ENCODE data around the gene TMPRSS3. TPM values are rescaled to one million over a fixed set of nuclear protein-coding genes. Genes with fewer than 3 reads are reported as not detected.

The TMPRSS3 gene
- polyA plus RNA-seq, 1 experiment = not detected

GRCh38 chr21:42374864-42375499 lies 20.9 kb downstream of the TMPRSS3 start:
- Histone ChIP-seq H3K9me3 (ENCODE audit: control insufficient read depth, insufficient read depth, low read length) (no peaks in the 10 kb centered on the region), H3K4me3 (ENCODE audit: low read depth, low read length) (no peak overlapping the region), H3K27me3 (ENCODE audit: control insufficient read depth, insufficient read depth, low read length) (no peaks in the 10 kb centered on the region), H3K27ac (ENCODE audit: low read depth, low read length) (no peak overlapping the region)
- ChIA-PET POLR2A (interaction anchor here (0.7 kb wide), 1 partner anchor 60 kb away, joined by 10 read pairs; no protein-coding TSS in a partner anchor), CTCF (no interaction called here)
- TF ChIP-seq CTCF (IDR thresholded peaks at IDR 0.05; ENCODE audit: low read depth, low read length) = no peak
- DNase-seq (ENCODE audit: low read depth, low spot score) = no peak

DNA sequence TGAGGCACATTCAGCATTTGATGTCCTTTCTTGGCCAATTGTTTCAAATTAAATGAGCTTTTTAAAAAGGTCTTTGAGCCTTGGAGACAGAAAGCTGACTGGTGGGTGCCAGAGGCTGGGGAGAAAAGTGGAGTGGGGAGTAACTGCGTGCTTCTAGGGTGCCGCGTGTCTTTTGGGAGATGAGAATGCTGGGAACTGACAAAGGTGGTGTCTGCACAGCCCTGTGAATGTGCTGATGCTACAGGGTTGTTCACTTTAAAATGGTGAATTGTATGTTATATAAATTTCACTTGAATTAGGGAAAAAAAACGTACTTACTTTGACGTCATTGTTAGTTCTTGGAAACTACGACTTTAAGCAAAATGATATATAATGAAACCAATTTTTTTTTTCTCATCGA lies 21.4 kb downstream of the TMPRSS3 start:
- Histone ChIP-seq H3K9me3 (ENCODE audit: control insufficient read depth, insufficient read depth, low read length) (no peaks in the 10 kb centered on the region), H3K27ac (ENCODE audit: low read depth, low read length) (no peak overlapping the region), H3K4me3 (ENCODE audit: low read depth, low read length) (no peak overlapping the region), H3K27me3 (ENCODE audit: control insufficient read depth, insufficient read depth, low read length) (no peaks in the 10 kb centered on the region)
- ChIA-PET CTCF (no interaction called here), POLR2A (no interaction called here)
- DNase-seq (ENCODE audit: low read depth, low spot score) = no peak
- TF ChIP-seq CTCF (IDR thresholded peaks at IDR 0.05; ENCODE audit: low read depth, low read length) = no peak

- no peak overlapping the region for H3K4me3 ChIP-seq (ENCODE audit: low read depth, low read length)
- POLR2A ChIA-PET = no interaction called here
- no peak for DNase-seq (ENCODE audit: low read depth, low spot score)
- no peaks in the 10 kb centered on the region for H3K27me3 ChIP-seq (ENCODE audit: control insufficient read depth, insufficient read depth, low read length)
- CTCF ChIA-PET = no interaction called here
- TF ChIP-seq CTCF (IDR thresholded peaks at IDR 0.05; ENCODE audit: low read depth, low read length) = no peak
- no peak overlapping the region for H3K27ac ChIP-seq (ENCODE audit: low read depth, low read length)
- no peaks in the 10 kb centered on the region for H3K9me3 ChIP-seq (ENCODE audit: control insufficient read depth, insufficient read depth, low read length)
These were observed 21.9 kb downstream of the TMPRSS3 start for GRCh38 chr21:42373908-42374455.

DNA sequence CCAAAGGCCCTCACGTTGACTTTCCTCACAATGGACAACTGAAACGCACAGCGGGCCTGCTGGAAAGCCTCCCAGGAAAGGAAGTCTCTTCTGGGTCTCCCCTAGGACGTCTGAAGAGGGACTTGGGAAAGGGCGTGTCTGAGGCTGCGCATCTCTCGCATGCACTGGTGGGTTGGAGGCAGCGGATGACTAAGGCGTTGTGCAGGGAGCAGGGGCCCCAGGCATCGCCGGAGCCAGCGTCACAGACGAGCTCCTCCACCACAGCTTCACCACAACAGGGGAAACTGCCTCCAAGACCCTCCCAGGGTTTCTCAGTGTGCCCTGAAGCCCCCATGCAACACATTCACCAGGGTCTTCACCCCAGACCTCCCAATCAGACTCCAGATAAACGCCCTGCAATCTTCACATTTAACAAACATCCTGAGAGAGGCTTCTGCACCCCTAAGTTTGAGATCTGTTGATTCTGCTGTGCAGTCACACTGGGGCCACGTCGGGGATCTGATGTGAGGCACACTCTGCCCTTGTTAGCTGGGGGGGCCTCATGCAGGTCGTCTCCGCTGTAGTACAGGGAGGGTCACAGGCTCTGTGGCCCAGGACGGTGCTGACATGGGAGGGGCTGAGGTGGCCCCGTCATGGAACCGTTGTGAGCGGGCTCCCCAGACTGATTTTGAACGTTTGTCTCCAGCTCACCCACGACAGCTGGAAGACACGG lies 22.5 kb downstream of the TMPRSS3 start:
- TF ChIP-seq CTCF (IDR thresholded peaks at IDR 0.05; ENCODE audit: low read depth, low read length) = no peak
- CTCF ChIA-PET = no interaction called here
- Histone ChIP-seq H3K4me3 (ENCODE audit: low read depth, low read length) (no peak overlapping the region), H3K9me3 (ENCODE audit: control insufficient read depth, insufficient read depth, low read length) (no peaks in the 10 kb centered on the region), H3K27me3 (ENCODE audit: control insufficient read depth, insufficient read depth, low read length) (no peaks in the 10 kb centered on the region), H3K27ac (ENCODE audit: low read depth, low read length) (no peak overlapping the region)
- POLR2A ChIA-PET = no interaction called here
- no peak for DNase-seq (ENCODE audit: low read depth, low spot score)
